Spleen (tissue), 11 donors: Measurements from ENCODE around the gene H1-8. TPM values are rescaled to one million over a fixed set of nuclear protein-coding genes. Genes with fewer than 3 reads are reported as not detected.
A peak's percentile ranks its signal among the peaks of the same experiment; 100 is the strongest.

Experiments used
- DNase-seq: peaks from one replicate; pipeline ENCODE4 v3.0.0-alpha.2; 2020
- H3K27ac ChIP-seq, 8 donors: fragments of 200-600 bp; sonication (generic) in 7 of 8; 1 replicate in 4 of 8; 2 replicates in 4 of 8; pipeline versions ENCODE4 v1.5.0 to v1.8.0; 2016 to 2021; ENCODE audit warnings: inconsistent platforms in 4 of 8, mild to moderate bottlenecking in 4 of 8, moderate library complexity in 1 of 8
- H3K27me3 ChIP-seq, 7 donors: fragments of 200-600 bp; sonication (generic) in 6 of 7; replicated peaks in 1 of 7; 1 replicate in 4 of 7; 2 replicates in 3 of 7; pipeline versions ENCODE4 v1.5.0 to v1.8.0; 2016 to 2021; ENCODE audit warnings: inconsistent platforms in 3 of 7, mild to moderate bottlenecking in 1 of 7
- H3K36me3 ChIP-seq, 6 donors: fragments of 200-600 bp; sonication (generic) in 5 of 6; 1 replicate in 4 of 6; 2 replicates in 2 of 6; pipeline versions ENCODE4 v1.5.0 to v1.8.0; 2016 to 2021; ENCODE audit warnings: inconsistent platforms in 2 of 6
- H3K4me1 ChIP-seq, 6 donors: fragments of 200-600 bp; sonication (generic) in 5 of 6; 1 replicate in 3 of 6; 2 replicates in 3 of 6; pipeline versions ENCODE4 v1.5.0 to v1.8.0; 2016 to 2021; ENCODE audit warnings: inconsistent platforms in 3 of 6
- H3K4me3 ChIP-seq, 8 donors: fragments of 200-600 bp; sonication (generic) in 7 of 8; 1 replicate in 4 of 8; 2 replicates in 4 of 8; pipeline versions ENCODE4 v1.5.0 to v1.8.0; 2016 to 2021; ENCODE audit warnings: inconsistent platforms in 4 of 8, mild to moderate bottlenecking in 4 of 8, moderate library complexity in 2 of 8
- H3K9me3 ChIP-seq, 8 donors: fragments of 200-600 bp; sonication (generic) in 7 of 8; 1 replicate in 4 of 8; 2 replicates in 4 of 8; pipeline versions ENCODE4 v1.5.0 to v1.8.0; 2016 to 2021; ENCODE audit warnings: inconsistent platforms in 4 of 8
- CTCF ChIP-seq, 11 experiments: fragments of 200-600 bp in 7 of 11; fragments of 450-650 bp in 4 of 11; sonication (generic) in 4 of 11; IDR thresholded peaks in 8 of 11; conservative IDR thresholded peaks in 3 of 11; 1 replicate in 7 of 11; 2 replicates in 4 of 11; pipeline versions ENCODE4 v1.4.0 to v1.8.0; 2016 to 2021; ENCODE audit warnings: antibody characterized with exemption in 11 of 11, inconsistent platforms in 4 of 11, mild to moderate bottlenecking in 1 of 11
- POLR2A ChIP-seq, 3 donors: fragments of 450-650 bp; IDR thresholded peaks; one replicate each; pipeline ENCODE4 v1.5.1; 2017; ENCODE audit warnings: antibody characterized with exemption in 3 of 3, mild to moderate bottlenecking in 1 of 3
- POLR2AphosphoS5 ChIP-seq, 3 donors: sonication (generic); formaldehyde crosslinking; IDR thresholded peaks; one replicate each; pipeline ENCODE4 v1.5.1; 2017; ENCODE audit warnings: antibody characterized with exemption in 3 of 3
- WGBS, 5 donors: extraction: QIAGEN DNeasy Blood & Tissue Kit in 3 of 5; methylation state at CpG; one replicate each; pipeline versions ENCODE4 v1.1.5 to v1.1.7; 2013 to 2018; 5-methylcytosine and 5-hydroxymethylcytosine counted together
- intact Hi-C: fragments of 100-400 bp; cut with DNase I; formaldehyde crosslinking; loops from one replicate; pipeline ENCODE4 v1.15.0; 2023; ENCODE audit warnings: low total_unique reads
- polyA plus RNA-seq, 3 donors: library from polyadenylated mRNA; stranded (reverse); fragments of 200-250 nt; gene quantifications; one replicate each; pipeline ENCODE4 v1.2.1, GENCODE V29; 2013
- total RNA-seq, 7 donors: library from RNA; depleted of rRNA in 3 of 7; stranded (reverse); fragments of >200 nt in 3 of 7; fragmentation: NEBNext Ultra II Directional in 4 of 7; extraction: Animal tissue kit (Norgen Biotek cat#: 25700) in 4 of 7; gene quantifications; one replicate each; pipeline versions ENCODE4 v1.1.0 to v1.2.1, GENCODE V29; 2016 to 2021
- donor health status: healthy with polysubstance abuse.
- donor health status: DM: no; HTN: no; CAD: no; lungs with moderate emphysema.
- donor health status: DM: no; HTN: no; CAD: no.
- donor health status: Bipolar disorder and iron deficiency.
- donor health status: healthy.
- donor health status: DM: no; HTN: no; CAD: no.
- donor health status: DM: yes; HTN: yes; CAD: no.

H1-8 gene
- total and polyA plus RNA-seq, 10 donors = not detected

- Histone ChIP-seq H3K4me1 (peaks cover 0 to 10% (median 5%) of the 10 kb centered on the region in 6 donors), H3K9me3 (no peaks in the 10 kb centered on the region), H3K27me3 (no peaks in the 10 kb centered on the region), H3K27ac (no peak overlapping the region), H3K36me3 (peaks cover 0 to 52% (median 4%) of the 10 kb centered on the region in 6 donors), H3K4me3 (no peak overlapping the region)
- intact Hi-C loops = no loop called here
- DNase-seq = peak; percentile 47
- WGBS, 5 donors = 95 to 100% (median 98%) methylated on average over 8 of the region's 8 CpGs; no CpG with 5 or more reads in 1 of the 5 donors
- TF ChIP-seq POLR2AphosphoS5 (IDR thresholded peaks at IDR 0.05) = no peak
Measured at GRCh38 chr3:129518581-129518980, 24.4 kb upstream of the H1-8 start.

GRCh38 chr3:129519449-129519848 is 23.5 kb upstream of the H1-8 start:
- intact Hi-C loops = no loop called here
- DNase-seq = no peak
- H3K27ac ChIP-seq = no peak overlapping the region
- peaks cover 0 to 4% (median 2%) of the 10 kb centered on the region in 6 donors for H3K4me1 ChIP-seq
- H3K9me3 ChIP-seq = no peaks in the 10 kb centered on the region
- H3K4me3 ChIP-seq = no peak overlapping the region
- 93 to 100% (median 95%) methylated on average over 9 to 10 of the region's 10 CpGs for WGBS, 5 donors
- H3K27me3 ChIP-seq = no peaks in the 10 kb centered on the region
- peaks cover 0 to 43% (median 4%) of the 10 kb centered on the region in 6 donors for H3K36me3 ChIP-seq
- TF ChIP-seq CTCF (IDR thresholded peaks at IDR 0.05 in 8 of 11, conservative IDR thresholded peaks at IDR 0.05 in 3 of 11) (no peak), POLR2AphosphoS5 (IDR thresholded peaks at IDR 0.05) (no peak), POLR2A (IDR thresholded peaks at IDR 0.05) (no peak)

- intact Hi-C loops = no loop called here
- Histone ChIP-seq H3K4me1 (peaks cover 0 to 4% (median 0%) of the 10 kb centered on the region in 6 donors), H3K4me3 (no peak overlapping the region), H3K36me3 (peaks cover 0 to 37% (median 4%) of the 10 kb centered on the region in 6 donors), H3K9me3 (no peaks in the 10 kb centered on the region), H3K27me3 (no peaks in the 10 kb centered on the region), H3K27ac (no peak overlapping the region)
- peak; percentile 66 for DNase-seq
- 90 to 97% (median 94%) methylated on average over 14 to 15 of the region's 15 CpGs for WGBS, 5 donors
- TF ChIP-seq CTCF (IDR thresholded peaks at IDR 0.05 in 8 of 11, conservative IDR thresholded peaks at IDR 0.05 in 3 of 11) (no peak), POLR2AphosphoS5 (IDR thresholded peaks at IDR 0.05) (no peak), POLR2A (IDR thresholded peaks at IDR 0.05) (no peak)
Measured at GRCh38 chr3:129519896-129520715, 22.9 kb upstream of the H1-8 start.

- no peak overlapping the region for H3K4me3 ChIP-seq
- peak; percentile 47 for DNase-seq
- no peaks in the 10 kb centered on the region for H3K9me3 ChIP-seq
- H3K27ac ChIP-seq = no peak overlapping the region
- H3K4me1 ChIP-seq = peaks cover 0 to 13% (median 5%) of the 10 kb centered on the region in 6 donors
- no peaks in the 10 kb centered on the region for H3K27me3 ChIP-seq
- 75 to 92% (median 87%) methylated on average over 1 to 4 of the region's 4 CpGs for WGBS, 5 donors
- peaks cover 0 to 29% (median 4%) of the 10 kb centered on the region in 6 donors for H3K36me3 ChIP-seq
- TF ChIP-seq POLR2A (IDR thresholded peaks at IDR 0.05) (no peak), CTCF (IDR thresholded peaks at IDR 0.05 in 8 of 11, conservative IDR thresholded peaks at IDR 0.05 in 3 of 11) (no peak), POLR2AphosphoS5 (IDR thresholded peaks at IDR 0.05) (no peak)
- intact Hi-C loops = no loop called here
Measured at GRCh38 chr3:129520960-129521359, 22.0 kb upstream of the H1-8 start.
